HG02943 (cell line): ENCODE results near the gene MATCAP1.

Experiments
- ATAC-seq: cut with Tn5 transposase; IDR thresholded peaks from one replicate; pipeline ENCODE4 v1.9.1; 2021; ENCODE audit warnings: mild to moderate bottlenecking, low read depth, moderate library complexity; ENCODE audit not compliant: unreplicated experiment

MATCAP1 gene

DNA sequence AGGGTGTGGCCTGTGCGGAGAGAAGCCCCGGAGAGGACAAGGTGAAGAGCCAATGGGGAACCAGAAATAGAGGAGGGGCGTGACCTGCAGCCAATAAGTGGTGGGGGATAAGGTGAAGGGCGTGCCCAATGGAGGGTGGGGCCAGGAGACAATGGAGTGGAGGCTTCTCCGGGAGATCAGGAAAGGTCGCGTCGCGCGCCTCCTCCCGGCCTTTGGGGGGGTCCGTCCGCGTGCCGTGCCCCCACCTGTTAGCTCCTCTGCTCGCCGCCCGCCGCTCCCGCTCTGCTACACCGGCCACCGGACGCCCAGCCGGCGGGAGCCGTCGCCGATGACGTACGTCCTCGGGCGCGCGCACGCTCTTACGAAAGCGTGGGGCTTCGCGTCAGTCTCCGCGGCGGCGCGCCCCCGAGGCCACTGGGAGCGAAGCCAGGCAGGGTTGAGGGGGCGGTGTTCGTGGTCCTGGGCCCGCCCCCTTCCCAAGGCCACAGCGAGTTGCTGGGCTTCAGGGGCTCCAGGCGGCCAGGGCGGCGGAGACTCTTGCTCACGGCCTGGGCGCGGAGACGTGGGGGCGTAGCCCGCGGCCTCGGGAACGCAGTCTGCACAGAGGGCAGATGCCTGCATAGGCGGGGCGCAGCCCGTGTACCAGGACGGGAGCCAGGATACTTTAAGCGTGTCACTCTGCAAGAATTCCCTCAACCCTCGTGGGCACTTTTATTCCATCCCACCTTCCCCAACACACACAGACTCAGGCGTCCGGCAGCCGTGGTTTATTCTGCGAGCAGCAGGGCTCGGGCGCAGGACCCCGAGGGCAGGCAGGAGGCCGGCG, at the start of gene MATCAP1:
Gene MATCAP1 (minus strand): TSS at position 337 of the 826 bp plus-strand sequence. CDS start 3,353 bp downstream, outside the sequence.
- peak; percentile 94 for ATAC-seq

DNA sequence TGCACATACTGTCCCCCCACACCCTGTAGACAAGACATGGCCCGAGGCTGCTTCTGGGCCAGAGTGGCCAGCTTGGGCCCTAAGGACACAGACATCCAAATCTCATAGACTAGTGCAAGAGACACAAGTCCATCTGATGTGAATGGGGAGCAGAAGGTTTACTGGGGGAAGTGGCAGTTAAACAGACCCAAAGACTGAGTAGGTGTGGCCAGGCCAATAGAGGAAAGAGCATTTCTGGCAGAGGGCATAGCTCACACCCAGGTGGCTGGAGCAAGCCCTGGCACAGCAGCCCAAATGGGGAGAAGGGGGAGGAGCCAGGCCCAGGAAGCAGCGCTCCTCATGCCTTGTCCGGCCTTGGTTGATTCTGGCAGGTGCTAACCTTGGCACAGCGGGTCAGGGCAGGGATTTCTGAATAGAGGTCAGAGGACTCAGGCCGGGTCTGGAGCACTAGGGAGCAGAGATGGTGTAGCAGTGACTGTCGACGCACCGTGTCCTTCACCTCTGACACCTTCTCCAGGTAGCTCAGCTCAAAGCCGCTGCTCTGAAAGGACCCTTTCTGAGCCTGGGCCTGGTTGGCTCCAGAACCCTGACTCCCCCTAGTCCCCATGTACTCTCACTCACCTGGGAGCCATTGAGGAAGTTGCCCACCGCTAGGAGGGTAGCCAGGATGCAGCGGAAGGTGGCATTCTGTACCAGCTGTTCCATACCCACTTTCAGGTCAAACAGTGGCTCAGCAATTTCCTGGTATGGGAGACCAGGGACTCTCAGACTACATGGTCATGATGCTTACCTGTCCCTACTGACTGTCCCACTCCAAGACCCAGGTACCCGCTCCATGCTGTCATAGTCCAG, 47.3 kb upstream of the MATCAP1 start:
- ATAC-seq = no peak

DNA sequence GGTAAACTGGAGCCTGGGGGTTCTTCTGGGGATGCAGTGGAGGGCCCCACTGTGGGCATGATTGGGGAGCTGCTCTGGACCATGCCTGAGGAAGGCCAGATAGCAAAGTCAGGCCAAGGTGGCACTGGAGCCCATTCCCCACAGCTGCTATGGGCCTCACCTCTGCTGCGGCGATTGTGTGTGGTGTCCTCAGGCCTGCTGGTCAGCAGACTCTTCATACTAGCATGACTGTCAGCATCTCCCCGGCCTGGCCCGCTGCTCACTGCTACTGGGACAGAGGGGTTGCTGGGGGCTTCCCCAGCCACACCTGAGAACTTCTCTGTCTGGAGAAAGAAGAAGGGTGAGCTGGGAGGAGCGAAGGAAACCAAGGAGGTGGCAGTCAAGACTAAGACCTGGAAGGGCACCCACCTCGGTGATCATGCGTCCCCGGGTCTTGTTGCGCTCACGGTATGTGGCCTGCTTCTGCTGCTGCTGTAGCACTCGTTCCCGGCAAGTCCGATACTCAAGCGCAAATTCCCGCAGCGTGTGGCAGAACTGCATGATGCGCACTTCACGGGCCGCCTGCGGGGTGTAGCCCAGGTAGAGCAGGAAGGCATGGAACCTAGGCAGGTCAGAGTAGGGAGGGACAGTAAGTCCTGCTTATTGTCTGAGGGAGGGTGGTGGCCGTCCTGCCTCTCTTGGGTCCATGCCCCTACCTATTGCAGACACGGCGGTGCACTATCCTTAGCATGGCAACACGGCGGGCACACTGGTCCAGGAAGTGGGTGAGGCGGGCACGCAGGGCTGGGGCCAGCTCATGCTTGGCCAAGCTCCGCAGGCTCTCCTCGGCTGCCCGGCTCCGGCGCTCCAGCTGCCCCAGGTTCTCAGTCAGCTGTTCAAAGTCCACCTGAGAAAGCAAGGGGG, 46.4 kb upstream of the MATCAP1 start:
- no peak for ATAC-seq

DNA sequence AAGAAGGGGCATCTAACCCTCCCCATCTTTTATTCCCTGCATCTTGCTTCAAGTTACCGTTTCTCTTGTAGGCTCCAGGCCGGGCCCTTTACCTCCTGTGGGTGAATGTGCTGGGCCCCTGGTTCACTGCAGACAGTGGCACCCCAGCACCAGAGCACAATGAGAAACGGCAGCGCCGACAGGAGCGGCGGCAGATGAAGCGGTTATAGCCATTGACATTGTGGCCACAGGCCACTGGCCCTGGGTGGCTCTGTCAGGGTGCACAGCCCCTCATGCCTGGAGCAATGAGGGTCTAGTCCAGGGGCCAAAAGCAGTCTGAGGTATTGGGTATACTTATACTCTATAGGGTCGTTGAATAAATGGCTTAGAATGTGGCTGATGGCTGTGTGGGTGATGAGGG, 45.1 kb upstream of the MATCAP1 start:
- ATAC-seq = no peak

DNA sequence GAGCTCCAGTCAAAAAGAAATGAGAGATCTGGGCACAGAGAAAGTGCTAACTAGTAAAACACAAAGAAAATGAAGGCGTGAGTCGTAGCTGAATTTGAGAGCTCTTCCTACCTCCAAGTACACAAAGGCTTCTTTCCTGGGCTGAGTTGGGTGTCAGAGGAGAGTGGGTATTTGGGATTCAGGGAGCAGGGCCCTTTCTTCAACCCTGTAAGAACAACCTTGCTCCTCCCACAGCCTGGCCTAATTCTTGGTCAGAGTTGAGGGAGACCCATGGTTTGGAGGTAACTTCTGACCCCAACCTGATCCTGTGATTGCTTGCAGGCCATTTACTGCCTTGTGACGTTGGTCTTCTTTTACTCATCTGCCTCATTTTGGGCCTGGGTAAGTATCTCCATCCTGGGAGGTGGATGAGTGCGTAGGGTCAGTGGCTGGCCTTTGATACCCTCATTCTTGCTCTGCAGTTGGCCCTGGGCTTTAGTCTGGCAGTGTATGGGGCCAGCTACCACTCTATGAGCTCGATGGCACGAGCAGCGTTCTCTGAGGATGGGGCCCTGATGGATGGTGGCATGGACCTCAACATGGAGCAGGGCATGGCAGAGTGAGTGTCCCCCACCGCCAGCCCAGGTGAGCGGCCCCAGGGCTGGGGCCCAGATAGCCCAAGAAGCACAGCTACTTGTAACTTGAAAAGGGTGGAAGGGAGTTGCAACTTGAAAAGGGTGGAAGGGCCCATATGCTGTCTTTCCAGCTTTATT, 44.4 kb upstream of the MATCAP1 start:
- ATAC-seq = no peak

DNA sequence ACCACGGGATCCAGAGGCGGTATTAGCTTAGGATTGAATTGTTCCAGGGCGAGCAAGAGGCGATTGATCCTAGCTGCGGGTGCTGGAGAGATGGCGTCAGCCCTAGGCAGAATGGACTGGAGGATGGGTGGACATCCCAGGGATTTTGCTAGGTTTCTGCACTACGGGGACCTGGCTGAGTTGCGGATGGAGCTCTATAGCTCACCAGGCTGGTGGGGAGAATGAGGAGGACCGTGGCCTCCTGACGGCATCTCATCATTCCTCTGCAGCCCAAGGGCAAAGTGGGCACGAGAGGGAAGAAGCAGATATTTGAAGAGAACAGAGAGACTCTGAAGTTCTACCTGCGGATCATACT, 43.8 kb upstream of the MATCAP1 start:
- ATAC-seq = no peak

DNA sequence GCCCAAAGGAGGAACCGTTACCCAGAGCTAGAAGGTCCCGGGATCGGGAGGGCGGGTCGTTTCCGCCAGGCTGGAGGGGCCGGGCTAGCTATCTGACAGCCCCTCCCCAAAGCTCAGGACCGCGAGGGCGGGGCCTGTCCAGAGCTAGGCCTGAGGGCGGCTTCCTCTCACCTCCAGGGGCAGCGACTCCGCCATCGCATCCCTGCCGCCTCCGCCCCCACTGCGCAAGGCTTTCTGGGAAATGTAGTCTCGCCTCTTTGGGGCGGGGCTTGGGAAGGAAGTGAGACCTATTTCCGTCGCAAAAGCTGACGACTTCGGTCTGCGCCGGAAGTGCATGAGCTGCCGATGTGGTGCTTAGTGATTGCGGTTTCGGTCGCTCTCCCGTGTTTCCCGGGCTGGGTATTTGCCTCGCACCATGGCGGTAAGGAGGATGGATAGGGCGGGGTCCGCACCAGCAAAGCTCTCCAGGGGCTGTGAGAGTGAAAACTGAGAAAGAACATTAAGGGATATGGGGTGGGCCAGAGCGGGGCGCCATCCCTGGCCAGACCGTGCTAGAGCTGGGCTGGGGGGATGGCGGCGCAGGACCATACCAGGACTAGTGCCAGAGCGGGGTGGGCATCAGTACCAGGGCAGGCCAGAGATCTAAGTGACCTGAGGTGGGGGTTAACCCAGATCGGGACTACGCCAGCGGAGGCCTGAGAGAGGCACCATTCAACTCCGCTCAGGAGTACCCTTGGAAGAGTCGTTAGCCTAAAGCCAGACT, 43.2 kb upstream of the MATCAP1 start, which contains the start of gene TMEM208:
Gene TMEM208 (plus strand): TSS at position 327 of the 763 bp plus-strand sequence. CDS start 89 bp downstream, at position 416.
- ATAC-seq = peak; percentile 88

DNA sequence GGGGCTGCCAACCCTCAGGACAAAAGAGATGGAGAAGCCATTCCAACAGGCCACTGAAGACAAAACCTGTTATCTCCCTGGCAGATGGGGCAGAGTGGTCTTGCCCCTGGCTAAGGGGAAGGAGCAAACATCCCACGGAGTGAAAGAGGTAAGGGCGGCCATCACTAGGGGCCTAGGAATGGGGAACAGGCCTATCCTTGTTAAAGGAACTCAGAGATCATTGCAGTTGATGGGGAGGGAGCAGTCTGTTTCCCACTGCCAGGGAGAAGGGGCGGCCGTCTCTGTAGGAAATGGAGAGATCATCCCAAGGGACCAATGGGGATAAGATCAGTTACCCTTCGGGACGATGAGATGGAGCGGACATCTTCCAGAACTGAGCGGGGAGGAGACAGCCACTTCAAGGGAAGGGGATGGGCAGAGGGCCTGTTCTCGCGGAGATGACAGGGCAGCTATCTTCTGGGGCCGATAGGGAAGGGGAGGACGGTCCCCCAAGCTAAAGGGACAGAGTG, 42.6 kb upstream of the MATCAP1 start:
- no peak for ATAC-seq

DNA sequence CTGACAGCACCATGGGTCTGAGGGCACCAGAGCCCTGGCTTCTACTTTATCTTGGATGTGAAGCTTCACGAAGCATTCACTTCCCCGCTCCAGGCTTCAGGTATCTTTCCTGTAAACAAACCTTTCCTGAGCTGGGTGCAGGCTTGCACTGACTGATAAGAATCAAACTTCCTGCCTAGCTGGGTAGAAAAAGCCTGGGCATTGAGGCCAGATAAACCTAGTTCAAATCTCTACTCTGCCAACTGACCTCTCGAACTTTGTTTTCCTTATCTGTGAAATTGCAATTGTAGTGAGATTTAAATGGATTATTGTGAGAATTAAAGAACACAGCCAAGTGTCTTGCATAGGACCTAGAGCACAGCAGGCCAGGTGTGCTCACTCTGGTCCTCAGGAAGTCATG, 40.2 kb upstream of the MATCAP1 start:
- no peak for ATAC-seq

DNA sequence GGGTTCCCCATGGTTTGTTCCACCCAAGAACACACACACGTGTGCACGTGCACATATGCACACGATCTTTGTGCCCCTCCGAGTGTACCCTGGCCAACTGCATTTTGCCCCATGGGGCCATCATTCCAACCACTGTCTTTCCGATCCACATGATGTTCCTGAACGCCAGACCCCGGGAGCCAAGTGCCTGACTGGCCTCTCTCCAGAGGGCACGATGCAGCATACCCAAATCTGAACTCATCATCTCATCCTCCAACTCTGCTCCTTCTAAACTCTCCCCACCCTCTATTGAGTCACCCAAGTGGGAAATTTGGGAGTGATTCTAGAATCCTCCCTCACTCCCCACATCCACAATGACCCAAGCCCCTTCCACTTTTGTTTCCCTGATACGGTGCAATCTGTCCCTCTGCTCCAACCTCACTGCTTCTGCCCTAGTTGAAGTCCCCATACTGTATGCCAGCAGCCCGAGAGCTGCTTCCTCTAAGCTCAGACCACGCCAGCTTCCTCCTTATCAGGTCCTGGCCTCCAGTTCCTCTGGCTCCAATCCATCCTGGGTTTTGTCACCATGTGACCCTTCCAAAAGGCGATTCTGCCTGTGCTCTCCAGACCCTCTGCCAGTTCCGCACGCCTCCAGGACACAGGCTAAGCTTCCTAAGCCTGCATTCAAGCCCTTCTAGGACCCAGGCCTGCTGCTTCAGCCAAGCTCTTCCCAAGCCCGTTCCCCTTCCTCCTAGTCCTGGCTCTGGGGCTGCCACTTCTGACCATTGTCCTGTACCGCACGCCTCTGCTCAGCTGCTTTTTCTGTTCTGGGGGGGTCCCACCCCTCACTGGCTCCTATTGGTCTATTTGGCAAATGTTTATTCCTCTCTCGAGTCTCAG, 33.1 kb upstream of the MATCAP1 start:
- no peak for ATAC-seq

DNA sequence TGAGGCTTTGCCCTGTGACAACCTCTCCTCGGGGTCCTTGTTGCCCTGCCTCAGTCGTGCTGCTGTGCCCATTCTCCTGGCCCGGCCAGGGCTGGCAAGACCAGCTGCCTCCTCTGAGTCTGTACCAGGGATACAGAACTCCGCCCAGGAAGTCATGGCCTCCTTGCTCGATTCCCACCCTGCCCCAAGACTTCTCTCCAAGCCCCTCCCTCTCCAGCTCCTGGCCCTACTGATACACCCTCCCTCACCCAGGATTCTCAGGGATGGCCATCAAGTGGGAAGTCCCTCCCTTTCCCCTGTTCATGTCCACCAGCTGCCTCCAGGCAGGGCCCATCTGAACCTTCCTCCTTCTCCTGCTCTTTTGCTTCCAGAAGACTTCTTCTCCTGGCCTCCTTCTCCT, 31.9 kb upstream of the MATCAP1 start:
- no peak for ATAC-seq

DNA sequence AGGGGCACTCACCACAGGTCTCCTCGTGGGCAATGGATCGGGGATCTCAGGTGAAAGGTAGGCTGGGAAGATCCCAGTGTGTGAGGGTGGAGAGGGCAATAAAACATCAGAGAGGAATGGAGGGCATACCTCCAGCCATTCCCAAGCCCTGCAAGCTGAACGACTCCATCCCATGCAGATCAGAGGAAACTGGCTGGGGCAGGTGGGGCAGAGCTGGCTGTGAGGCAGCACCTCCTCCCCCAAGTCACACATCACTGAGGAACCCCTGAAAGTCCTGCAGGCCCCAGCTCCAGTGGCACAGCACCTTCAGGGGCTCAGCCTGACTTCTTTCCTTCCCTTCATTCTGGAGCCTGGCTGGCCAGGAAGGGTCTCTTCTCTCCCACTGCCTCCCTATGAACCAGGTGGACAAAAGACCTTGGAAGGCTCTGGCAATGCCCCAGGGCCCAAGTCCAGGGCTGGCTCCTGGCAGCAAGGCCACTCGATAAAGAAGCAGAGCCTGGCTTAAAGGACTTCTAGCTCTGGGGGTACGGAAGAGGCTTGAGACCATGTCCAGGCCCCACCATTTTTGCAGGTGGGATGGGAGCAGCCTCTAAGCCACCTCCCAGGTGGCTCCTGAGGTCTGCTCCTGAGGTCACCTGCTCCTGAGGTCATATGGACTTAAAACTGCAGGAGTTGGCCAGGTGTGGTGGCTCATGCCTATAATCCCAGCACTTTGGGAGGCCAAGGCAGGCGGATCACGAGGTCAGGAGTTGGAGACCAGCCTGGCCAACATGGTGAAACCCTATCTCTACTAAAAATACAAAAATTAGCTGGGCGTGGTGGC, 29.6 kb upstream of the MATCAP1 start:
- ATAC-seq = no peak

DNA sequence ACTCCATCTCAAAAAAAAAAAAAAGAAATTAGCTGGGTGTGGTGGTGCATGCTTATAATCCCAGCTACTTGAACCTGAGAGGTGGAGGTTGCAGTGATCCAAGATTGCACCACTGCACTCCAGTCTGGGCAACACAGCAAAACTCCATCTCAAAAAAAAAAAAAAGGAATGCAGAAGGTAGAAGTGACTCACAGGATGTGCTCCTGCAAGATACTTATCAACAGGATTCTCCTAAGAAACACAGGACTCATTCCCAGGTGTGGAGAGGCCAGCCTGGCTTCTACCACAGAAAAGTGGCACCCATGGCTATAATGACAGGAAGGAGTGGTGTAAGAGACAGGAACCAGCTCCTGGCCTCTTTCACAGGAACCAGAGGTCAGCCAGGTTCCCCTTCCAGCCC, 29.0 kb upstream of the MATCAP1 start:
- no peak for ATAC-seq

DNA sequence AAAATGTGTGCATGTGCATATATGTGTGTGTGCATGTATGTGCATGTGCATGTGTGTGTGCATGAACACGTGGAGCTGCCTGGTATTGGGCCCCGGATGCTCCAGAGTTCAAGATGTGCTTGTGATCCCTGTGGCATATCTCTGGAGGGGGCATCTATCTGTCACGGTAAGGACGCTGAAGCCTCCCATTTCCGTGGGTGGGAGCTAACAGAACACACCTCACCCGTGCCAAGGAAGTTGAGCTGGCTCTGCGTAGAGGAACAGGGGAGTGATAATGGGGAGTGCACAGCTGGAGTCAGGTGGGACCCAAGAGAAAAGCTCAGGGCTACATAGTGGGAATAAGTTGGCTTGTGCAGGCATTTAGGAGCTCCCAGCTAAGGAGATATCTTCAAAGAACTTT, 27.9 kb upstream of the MATCAP1 start:
- ATAC-seq = no peak

DNA sequence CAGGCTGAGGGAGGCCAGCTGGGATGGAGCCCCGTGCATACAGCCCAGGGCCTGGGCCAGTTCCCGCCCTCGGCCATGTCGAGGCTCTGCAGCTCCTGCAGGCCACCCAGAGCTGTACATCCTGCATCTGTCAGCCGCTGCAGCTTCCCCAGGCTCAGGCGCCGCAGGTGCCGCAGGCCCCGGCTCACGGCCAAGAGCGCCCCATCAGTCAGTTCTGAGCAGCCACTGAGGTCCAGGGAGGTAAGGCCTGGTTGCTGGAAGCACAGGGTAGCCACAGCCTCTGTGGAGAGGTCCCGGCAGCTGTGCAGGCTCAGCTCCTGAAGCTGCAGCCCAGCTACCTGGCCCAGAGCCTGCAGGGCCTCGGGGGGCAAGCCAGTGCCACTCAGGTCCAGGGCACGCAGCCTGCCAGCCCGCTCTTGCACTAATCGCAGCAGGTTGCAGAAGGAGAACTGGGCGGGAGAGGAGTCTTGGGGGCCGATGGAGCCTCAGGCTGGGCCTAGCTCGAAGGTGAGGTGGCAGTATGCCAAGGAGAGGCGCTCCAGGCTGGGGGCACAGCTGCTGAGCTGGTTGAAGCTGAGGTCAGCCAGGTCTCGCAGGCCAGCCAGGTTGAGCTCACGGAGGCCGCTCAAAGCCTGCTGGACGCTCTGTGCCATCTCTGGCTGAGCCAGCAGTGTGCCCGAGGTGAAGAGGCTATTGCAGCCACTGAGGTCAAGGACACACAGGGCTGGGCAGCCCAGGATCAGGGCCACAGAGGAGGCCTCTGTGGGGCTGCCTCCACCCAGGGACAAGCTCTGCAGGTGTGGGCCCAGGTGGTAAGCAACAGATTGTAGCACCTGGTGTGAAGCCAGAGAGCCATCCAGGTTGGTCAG, 26.5 kb upstream of the MATCAP1 start:
- no peak for ATAC-seq

DNA sequence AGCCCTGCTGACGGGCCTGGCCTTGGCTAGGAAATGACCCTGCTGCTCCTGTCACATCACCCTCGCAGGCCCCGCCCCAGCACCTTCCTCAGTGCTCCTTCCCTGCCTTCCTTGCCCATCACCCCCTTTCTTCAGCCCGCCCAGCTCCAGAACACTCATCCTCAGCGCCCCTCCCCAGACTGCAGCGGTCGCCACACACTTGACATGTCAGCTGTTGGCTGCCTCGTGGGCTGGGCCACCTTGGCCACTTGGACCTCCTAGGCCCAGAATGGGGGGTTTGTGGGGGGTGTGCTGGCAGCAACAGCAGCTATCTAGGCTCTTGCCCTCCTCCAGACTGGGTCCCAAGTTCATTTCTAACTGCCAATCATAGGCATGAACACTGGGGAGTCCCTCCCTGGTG, 25.8 kb upstream of the MATCAP1 start:
- ATAC-seq = no peak
